ENCODE measurements around the gene EDIL3. TPM values are rescaled to one million over a fixed set of nuclear protein-coding genes. Genes with fewer than 3 reads are reported as not detected.

Gene EDIL3
- total RNA-seq, 4 donors from 2014 or later, result 5.6 to 38.9 (median 25.6) TPM

DNA sequence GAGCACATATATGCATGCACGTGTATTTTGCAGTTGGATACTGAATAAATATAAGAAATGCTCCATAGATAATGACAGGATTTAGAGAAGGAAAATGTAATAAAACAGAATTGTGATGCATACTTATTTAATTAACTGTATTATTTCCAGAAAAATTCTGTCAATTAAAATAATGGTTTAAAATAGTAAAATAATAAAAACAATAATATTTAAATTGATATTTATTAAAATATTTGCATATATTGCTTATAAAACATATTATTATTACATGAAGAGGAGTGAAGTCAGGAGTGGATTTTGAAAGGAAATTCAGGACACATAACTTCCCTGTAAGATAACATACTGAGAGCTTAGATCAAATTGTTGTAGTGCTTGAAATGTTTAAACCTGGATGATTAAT, 21.4 kb upstream of the EDIL3 start:
- TF ChIP-seq, protein P1, sequence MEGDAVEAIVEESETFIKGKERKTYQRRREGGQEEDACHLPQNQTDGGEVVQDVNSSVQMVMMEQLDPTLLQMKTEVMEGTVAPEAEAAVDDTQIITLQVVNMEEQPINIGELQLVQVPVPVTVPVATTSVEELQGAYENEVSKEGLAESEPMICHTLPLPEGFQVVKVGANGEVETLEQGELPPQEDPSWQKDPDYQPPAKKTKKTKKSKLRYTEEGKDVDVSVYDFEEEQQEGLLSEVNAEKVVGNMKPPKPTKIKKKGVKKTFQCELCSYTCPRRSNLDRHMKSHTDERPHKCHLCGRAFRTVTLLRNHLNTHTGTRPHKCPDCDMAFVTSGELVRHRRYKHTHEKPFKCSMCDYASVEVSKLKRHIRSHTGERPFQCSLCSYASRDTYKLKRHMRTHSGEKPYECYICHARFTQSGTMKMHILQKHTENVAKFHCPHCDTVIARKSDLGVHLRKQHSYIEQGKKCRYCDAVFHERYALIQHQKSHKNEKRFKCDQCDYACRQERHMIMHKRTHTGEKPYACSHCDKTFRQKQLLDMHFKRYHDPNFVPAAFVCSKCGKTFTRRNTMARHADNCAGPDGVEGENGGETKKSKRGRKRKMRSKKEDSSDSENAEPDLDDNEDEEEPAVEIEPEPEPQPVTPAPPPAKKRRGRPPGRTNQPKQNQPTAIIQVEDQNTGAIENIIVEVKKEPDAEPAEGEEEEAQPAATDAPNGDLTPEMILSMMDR (IDR thresholded peaks at IDR 0.05), result no peak
- TF ChIP-seq POLR2AphosphoS5 (IDR thresholded peaks at IDR 0.05) (no peak), EP300 (IDR thresholded peaks at IDR 0.05; ENCODE audit: low read depth) (no peak), POLR2A (IDR thresholded peaks at IDR 0.05) (no peak)
- Histone ChIP-seq H3K4me1 (no peaks in the 10 kb centered on the region), H3K4me3 (no peak overlapping the region), H3K27ac (no peak overlapping the region), H3K27me3 (no peaks in the 10 kb centered on the region), H3K9me3 (no peaks in the 10 kb centered on the region), H3K36me3 (no peaks in the 10 kb centered on the region)
- in situ Hi-C loops (cut with MboI; ENCODE audit: low pct_ligation_motif_present in 1 of 4, low pct_unique_long_range_greater_than_20kb in 1 of 4, low sequenced_read_pairs in 3 of 4) (no loop called here), intact Hi-C loops (cut with DNase I; ENCODE audit: low total_unique reads) (no loop called here)
- DNase-seq, result no peak
- WGBS, 2 donors (ENCODE audit: low coverage in 1 of 2), result 71 to 95% methylated on average over 1 of the region's 1 CpG

DNA sequence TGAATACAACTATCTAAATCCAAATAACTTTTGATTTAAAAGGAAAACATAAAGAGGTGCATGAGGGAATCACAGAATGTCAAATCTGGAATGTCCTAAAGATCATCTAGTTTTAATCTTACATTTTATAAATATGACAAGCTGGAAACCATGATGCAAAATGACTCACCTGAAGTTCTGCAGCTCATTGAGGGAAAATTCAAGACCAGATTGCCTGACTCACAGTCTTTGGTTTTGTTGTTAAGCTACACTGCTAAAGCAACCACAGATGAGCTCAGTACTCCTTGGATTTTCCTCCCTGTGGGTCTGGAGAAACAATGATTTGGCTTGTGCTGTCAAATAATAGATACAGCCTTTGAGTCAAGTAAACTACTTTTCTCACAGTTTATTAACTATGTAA, 19.1 kb upstream of the EDIL3 start:
- in situ Hi-C loops (cut with MboI; ENCODE audit: low pct_ligation_motif_present in 1 of 4, low pct_unique_long_range_greater_than_20kb in 1 of 4, low sequenced_read_pairs in 3 of 4) (no loop called here), intact Hi-C loops (cut with DNase I; ENCODE audit: low total_unique reads) (no loop called here)
- H3K27me3 ChIP-seq, result no peaks in the 10 kb centered on the region
- H3K4me1 ChIP-seq, result no peaks in the 10 kb centered on the region
- H3K4me3 ChIP-seq, result no peak overlapping the region
- no peak for TF ChIP-seq POLR2A (IDR thresholded peaks at IDR 0.05)
- no peak for TF ChIP-seq EP300 (IDR thresholded peaks at IDR 0.05; ENCODE audit: low read depth)
- TF ChIP-seq, protein P1 (IDR thresholded peaks at IDR 0.05), result no peak
- TF ChIP-seq POLR2AphosphoS5 (IDR thresholded peaks at IDR 0.05), result no peak
- no peak overlapping the region for H3K27ac ChIP-seq
- no peaks in the 10 kb centered on the region for H3K9me3 ChIP-seq
- H3K36me3 ChIP-seq, result no peaks in the 10 kb centered on the region
- DNase-seq, result no peak

DNA sequence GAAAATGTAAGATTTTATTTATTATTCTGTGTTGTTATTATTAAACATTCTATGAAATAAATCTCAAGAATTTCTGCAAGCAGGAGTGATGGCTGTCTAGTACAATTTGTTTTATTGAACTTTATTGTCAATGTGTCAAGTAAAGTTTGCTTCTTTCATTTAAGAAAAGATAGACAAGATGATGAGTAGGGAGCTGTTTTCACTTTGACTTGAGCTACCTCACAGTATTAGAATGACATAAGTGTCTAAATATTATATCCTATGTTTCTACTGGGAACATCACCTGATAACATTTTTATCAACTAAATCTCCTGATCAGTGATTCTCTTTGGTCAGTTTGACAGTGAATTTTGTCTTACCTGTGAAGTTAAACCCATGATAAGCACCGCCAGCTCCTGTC, 12.7 kb upstream of the EDIL3 start:
- Histone ChIP-seq H3K27ac (no peak overlapping the region), H3K36me3 (no peaks in the 10 kb centered on the region), H3K27me3 (no peaks in the 10 kb centered on the region), H3K4me3 (no peak overlapping the region), H3K9me3 (no peaks in the 10 kb centered on the region), H3K4me1 (no peaks in the 10 kb centered on the region)
- DNase-seq, result no peak
- in situ Hi-C loops (cut with MboI; ENCODE audit: low pct_ligation_motif_present in 1 of 4, low pct_unique_long_range_greater_than_20kb in 1 of 4, low sequenced_read_pairs in 3 of 4) (no loop called here), intact Hi-C loops (cut with DNase I; ENCODE audit: low total_unique reads) (no loop called here)
- no peak for TF ChIP-seq POLR2A (IDR thresholded peaks at IDR 0.05)
- TF ChIP-seq, protein P1 (IDR thresholded peaks at IDR 0.05), result no peak
- 81 to 85% methylated on average over 1 of the region's 1 CpG for WGBS, 2 donors (ENCODE audit: low coverage in 1 of 2)

DNA sequence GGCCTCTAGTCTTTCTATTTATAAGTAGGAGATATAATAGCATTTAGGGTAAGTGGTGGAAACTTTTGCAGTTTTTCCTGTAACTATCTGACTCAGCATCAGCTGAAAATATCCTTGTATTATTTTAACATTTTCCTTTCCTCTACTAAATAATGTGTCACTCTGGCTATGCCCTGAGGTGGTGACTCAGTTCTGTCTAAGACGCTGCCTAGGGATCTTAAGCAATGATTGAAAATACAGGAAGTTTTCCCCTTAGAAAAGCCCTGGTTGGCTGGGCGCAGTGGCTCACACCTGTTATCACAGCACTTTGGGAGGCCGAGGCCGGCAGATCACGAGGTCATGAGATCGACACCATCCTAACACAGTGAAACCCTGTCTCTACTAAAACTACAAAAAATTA, 9.3 kb upstream of the EDIL3 start:
- no peak for DNase-seq
- TF ChIP-seq POLR2AphosphoS5 (IDR thresholded peaks at IDR 0.05), result no peak
- TF ChIP-seq, protein P1 (IDR thresholded peaks at IDR 0.05), result no peak
- TF ChIP-seq EP300 (IDR thresholded peaks at IDR 0.05; ENCODE audit: low read depth), result no peak
- TF ChIP-seq POLR2A (IDR thresholded peaks at IDR 0.05), result no peak
- Histone ChIP-seq H3K36me3 (no peaks in the 10 kb centered on the region), H3K4me1 (no peaks in the 10 kb centered on the region), H3K27ac (no peak overlapping the region), H3K9me3 (no peaks in the 10 kb centered on the region), H3K27me3 (no peaks in the 10 kb centered on the region), H3K4me3 (no peak overlapping the region)
- in situ Hi-C loops (cut with MboI; ENCODE audit: low pct_ligation_motif_present in 1 of 4, low pct_unique_long_range_greater_than_20kb in 1 of 4, low sequenced_read_pairs in 3 of 4) (no loop called here), intact Hi-C loops (cut with DNase I; ENCODE audit: low total_unique reads) (no loop called here)
- WGBS, 2 donors (ENCODE audit: low coverage in 1 of 2), result 71 to 82% methylated on average over 1 to 6 of the region's 6 CpGs
